Left renal pelvis (tissue), 4 donors: ENCODE results near the gene CAMKK1. TPM values are rescaled to one million over a fixed set of nuclear protein-coding genes. Genes with fewer than 3 reads are reported as not detected.

ENCODE experiments used
- DNase-seq, 4 donors: peaks; one replicate each; pipeline ENCODE4 v3.0.0-alpha.2; 2013; ENCODE audit warnings: low read depth in 4 of 4, low spot score in 3 of 4
- polyA plus RNA-seq, 4 donors: library from polyadenylated mRNA; unstranded; fragments of 120-200 nt; gene quantifications; one replicate each; pipeline ENCODE4 v1.2.1, GENCODE V29; 2013; ENCODE audit not compliant: insufficient read length in 4 of 4

Gene CAMKK1
- polyA plus RNA-seq, 4 donors, result 3.2 to 5.5 (median 3.9) TPM

GRCh38 chr17:3918372-3919122 is 25.7 kb upstream of the CAMKK1 start:
- DNase-seq, result no peak

GRCh38 chr17:3917391-3917931 is 24.6 kb upstream of the CAMKK1 start:
- no peak for DNase-seq

- no peak for DNase-seq
These were observed 24.0 kb upstream of the CAMKK1 start for GRCh38 chr17:3916825-3917224.

GRCh38 chr17:3915995-3916696 is 23.3 kb upstream of the CAMKK1 start, which contains the start of gene P2RX1:
TSS of gene P2RX1 (minus strand) at chr17:3916465. CDS start at chr17:3916225, 240 bp downstream.
- no peak for DNase-seq

GRCh38 chr17:3915581-3915994 is 22.7 kb upstream of the CAMKK1 start:
- no peak for DNase-seq

GRCh38 chr17:3914312-3914670 is 21.4 kb upstream of the CAMKK1 start:
- no peak for DNase-seq

GRCh38 chr17:3913531-3914311 is 20.9 kb upstream of the CAMKK1 start:
- no peak for DNase-seq

- no peak for DNase-seq
These were observed 20.0 kb upstream of the CAMKK1 start for GRCh38 chr17:3912827-3913226.

- no peak for DNase-seq
These were observed 18.6 kb upstream of the CAMKK1 start for GRCh38 chr17:3911271-3912053.

GRCh38 chr17:3910420-3911270 is 17.8 kb upstream of the CAMKK1 start:
- DNase-seq, result no peak

- no peak for DNase-seq
These were observed 16.4 kb upstream of the CAMKK1 start for GRCh38 chr17:3909257-3909656.

- no peak for DNase-seq
These were observed 14.8 kb upstream of the CAMKK1 start for GRCh38 chr17:3907483-3908216.

GRCh38 chr17:3906881-3907280 is 14.0 kb upstream of the CAMKK1 start:
- no peak for DNase-seq

GRCh38 chr17:3905017-3905520 is 12.2 kb upstream of the CAMKK1 start:
- DNase-seq, result no peak

GRCh38 chr17:3904501-3904900 is 11.6 kb upstream of the CAMKK1 start:
- no peak for DNase-seq

GRCh38 chr17:3903881-3904290 is 11.0 kb upstream of the CAMKK1 start:
- no peak for DNase-seq

- DNase-seq, result no peak
These were observed 10.4 kb upstream of the CAMKK1 start for GRCh38 chr17:3903051-3903825.

GRCh38 chr17:3900646-3901045 is 7.8 kb upstream of the CAMKK1 start:
- DNase-seq, result no peak
